Measurements from ENCODE around the gene INPP4B.

GRCh38 chr4:142041788-142042187 is 804.3 kb downstream of the INPP4B start:
- TF ChIP-seq POLR2A (IDR thresholded peaks at IDR 0.05; ENCODE audit: low read depth, low read length), result no peak
- TF ChIP-seq POLR2AphosphoS5 (IDR thresholded peaks at IDR 0.05; ENCODE audit: low read depth, low read length), result no peak
- no peak for TF ChIP-seq TAF1 (IDR thresholded peaks at IDR 0.05; ENCODE audit: low read depth, low read length)
- TF ChIP-seq SPI1 (IDR thresholded peaks at IDR 0.05; ENCODE audit: low read depth, low read length), result no peak
- TF ChIP-seq PAX5 (IDR thresholded peaks at IDR 0.05; ENCODE audit: insufficient read depth, low read length, severe bottlenecking), result no peak
- no peak for TF ChIP-seq POU2F2 (IDR thresholded peaks at IDR 0.05; ENCODE audit: low read depth, low read length)

Data from GM12891 (cell line).